HG03439 (cell line): Measurements from ENCODE around the gene ESR2.
"Not testable (repeated sequence)": the region's sequence is repeated elsewhere in the genome, so short reads cannot be mapped to it uniquely, and the experiment has no call there.

Source experiments
- ATAC-seq: cut with Tn5 transposase; IDR thresholded peaks from one replicate; pipeline ENCODE4 v1.9.1; 2021; ENCODE audit warnings: mild to moderate bottlenecking, moderate library complexity; ENCODE audit not compliant: unreplicated experiment

ESR2 gene

DNA sequence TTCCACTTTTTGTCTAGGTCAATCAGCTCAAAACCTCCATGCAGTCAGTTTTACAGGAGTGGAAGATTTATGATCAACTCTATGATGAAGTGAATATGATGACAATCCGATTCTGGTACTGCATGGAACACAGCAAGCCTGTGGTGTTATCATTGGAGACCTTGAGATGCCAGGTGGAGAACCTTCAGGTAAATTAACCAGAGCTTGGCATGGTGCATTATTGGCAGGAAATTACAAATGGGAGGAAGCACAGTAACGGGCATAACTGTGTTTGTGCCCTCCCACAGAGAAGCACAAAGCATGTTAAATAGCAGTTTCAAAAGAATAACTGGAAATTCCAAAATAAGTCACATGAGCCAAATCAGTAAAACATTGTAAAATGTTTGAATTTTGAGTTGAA lies 135.6 kb downstream of the ESR2 start:
- no peak for ATAC-seq

DNA sequence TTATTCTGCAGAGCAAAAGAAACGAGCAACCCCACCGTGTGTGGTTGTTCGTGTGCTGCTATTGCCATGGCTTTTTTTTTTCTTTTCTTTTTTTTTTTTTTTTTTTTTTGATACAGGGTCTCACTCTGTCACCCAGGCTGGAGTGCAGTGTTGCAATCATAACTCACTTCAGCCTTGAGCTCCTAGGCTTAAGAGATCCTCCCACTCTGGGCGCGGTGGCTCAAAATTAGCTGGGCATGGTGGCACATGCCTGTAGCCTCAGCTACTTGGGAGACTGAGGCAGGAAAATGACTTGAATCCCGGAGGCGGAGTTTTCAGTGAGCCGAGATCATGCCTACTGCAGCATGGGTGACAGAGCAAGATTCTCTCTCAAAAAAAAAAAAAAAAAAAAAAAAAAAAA lies 144.2 kb downstream of the ESR2 start:
- no peak for ATAC-seq

DNA sequence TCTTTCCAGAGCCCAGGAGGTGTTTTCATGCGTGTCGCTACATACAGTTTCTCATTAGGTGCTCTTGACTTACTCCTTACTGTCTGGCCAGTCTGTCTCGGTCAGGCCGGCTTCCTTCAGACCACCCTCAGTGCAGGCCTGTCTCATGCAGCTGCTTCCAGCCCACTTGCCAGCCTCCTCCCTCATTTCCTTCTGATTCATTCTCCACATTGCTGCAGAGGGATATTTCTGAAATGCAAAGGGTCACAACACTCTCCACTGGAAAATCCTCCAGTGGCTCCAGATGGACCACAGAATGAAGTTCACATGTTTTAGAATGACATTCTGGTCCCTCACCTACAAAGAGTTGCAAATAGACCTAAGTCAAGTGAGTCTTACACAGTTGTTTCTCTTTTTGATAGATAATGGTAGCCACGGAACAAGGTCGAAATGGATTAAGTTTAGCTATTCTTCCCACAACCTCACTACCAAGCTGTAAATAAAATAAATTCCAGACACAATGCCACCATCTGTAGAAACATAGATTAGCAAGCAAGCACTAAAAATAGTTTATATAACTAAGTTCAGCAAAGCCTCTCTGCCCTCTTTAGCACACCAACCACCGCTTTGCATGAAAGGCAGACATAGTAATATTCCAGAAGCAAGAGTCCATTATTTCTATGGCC lies 146.9 kb downstream of the ESR2 start:
- ATAC-seq, result no peak

DNA sequence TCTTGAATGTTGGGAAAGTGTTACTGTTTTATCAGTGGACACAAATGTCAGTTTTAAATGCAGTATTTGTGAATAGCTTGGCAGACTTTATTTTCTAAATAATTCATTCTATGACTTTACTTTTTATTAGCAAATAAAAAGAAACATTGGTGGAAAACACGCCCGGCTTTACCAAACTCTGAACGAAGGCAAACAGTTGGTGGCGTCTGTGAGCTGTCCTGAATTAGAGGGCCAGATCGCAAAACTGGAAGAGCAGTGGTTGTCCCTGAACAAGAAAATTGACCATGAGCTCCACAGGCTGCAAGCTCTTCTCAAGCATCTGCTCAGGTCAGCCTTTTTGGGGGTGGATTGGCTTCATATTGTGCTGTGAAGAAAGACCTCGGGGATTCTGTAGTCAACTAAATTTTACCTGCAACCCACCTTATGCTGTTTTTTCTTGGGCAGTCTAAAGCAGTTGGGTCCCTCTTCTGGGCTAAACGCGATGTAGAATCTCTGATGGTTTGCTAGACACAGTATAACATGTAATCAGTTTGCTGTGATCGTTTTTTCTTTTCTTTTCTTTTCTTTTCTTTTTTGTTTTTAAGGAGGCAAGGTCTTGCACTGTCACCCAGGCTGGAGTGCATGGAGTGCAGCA lies 156.4 kb downstream of the ESR2 start:
- no peak for ATAC-seq

DNA sequence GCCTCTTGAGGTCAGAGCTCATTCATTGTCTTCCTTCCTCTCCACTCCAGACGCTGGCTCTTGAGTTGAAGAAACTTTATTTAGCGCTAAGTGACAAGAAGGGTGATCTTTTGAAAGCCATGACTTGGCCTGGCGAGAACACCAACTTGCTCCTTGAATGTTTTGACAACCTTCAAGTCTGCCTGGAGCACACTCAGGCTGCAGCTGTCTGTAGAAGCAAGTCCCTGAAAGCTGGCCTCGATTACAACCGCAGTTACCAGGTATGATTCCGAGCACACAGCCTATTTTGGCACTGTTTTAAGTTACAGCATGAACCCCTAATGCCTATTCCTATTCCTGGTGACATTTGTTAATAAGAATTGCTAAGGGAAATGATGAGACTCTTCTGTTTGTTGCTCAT lies 167.6 kb downstream of the ESR2 start:
- no peak for ATAC-seq

DNA sequence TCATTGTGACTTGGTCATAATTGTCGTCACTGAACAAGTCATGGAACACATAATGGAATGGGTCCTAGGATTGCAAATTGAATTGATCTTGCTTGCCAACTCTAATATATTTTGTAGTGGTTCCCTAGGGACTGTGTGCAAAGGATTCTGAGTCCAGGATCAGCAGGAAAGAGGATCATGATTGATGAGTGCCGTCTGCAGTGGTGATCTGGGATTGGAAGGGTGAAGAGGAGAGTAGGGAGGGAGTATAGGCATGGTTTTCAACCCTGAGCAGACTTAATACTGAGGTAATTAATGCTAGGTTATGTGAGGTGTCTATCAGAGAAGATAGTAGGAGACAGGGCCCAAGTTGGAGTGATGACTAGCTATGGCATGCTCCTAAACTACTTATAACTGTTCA lies 168.9 kb downstream of the ESR2 start:
- ATAC-seq, result no peak

DNA sequence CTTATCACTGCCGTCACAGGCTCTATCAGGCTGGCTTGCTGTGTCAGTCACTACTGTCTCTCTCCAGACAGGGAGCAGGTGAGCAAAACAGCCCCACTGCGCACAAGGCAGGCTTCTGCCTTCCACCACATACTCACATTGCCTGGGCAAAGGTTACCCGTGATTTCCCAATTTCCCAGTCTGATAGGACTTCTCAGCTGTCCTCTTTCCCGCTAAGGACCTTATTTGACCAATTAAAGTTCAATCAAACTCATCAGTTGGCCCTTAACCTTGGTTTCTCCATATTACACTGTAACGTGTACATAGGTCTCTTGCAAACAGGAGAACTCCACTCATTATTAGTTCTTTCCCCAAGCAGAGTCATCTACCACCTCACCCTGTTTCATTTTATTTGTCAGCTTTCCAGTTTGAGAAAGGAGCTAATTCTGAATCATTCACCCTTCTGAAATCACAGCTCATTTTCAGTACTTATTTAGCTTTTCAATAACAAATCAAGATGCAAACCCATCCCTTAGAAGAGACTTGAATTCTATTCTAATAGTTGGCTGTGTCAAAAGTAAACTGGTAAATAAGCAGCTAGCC lies 170.8 kb downstream of the ESR2 start:
- no peak for ATAC-seq

DNA sequence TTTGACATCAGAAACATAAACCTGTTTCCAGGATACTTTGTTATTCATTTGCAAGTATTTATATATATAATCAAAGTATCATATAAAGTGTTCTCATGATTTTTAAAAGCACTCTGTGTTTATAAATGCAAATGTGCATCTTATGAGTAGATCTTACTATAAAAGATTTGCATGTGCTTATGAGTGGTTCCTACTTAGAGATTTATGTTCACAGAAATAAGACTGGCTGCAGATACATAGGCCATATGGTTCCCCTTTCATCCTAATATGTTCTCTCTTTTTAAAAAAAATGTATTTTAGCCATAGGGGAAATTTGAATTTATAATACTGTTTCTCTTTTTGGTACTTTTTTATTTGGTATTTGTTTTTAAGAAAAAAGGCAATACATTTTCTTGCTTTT lies 174.2 kb downstream of the ESR2 start:
- ATAC-seq, result no peak

DNA sequence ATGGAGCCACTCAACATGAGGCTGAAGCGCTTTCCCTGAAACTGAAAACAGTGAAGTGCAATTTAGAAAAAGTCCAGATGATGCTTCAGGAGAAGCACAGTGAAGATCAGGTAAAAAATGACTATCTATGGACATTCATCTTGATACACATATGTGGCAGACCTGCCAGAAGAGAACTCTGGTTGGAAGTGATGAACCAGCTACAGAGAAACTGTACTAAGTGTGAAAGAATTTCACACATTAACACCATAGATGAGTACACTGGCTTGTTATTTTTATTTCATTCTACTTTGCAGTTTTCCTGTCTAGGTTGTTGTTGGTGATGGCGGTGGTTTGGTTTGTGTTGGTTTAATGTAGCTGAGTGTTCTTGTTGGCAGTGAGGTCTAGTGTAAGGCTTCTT lies 174.7 kb downstream of the ESR2 start:
- no peak for ATAC-seq

DNA sequence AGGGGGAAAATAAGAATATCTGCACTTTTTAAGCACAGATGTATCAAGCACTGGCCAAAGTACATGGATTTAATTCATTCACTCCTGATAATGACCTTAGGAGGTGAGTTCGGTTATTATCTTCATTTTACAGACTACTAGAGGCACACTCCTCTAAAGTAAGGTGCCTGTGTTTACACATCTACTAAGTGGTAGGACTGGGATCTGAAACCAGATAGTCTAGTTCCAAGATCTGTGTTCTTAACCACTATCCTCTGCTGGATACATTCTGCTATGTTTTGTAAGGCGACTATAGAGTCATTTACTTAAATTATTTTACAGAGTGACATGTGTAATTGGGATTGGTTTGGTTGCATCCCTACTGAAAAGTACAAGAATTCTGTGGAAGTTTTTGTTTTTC lies 175.3 kb downstream of the ESR2 start:
- ATAC-seq, result no peak

DNA sequence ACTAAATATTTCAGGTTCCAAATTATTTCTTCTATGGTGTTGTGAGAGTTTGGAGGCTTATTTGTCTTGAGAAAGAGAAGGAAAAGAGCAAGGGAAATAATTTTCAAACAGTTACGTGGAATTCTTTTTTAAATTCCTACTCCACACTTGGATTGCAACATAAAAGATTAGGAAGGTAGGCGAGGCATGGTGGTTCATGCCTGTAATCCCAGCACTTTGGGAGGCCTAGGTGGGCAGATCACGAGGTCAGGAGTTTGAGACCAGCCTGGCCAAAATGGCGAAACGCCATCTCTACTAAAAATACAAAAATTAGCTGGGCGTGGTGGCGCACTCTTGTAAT lies 175.8 kb downstream of the ESR2 start:
- not testable (repeated sequence) for ATAC-seq

DNA sequence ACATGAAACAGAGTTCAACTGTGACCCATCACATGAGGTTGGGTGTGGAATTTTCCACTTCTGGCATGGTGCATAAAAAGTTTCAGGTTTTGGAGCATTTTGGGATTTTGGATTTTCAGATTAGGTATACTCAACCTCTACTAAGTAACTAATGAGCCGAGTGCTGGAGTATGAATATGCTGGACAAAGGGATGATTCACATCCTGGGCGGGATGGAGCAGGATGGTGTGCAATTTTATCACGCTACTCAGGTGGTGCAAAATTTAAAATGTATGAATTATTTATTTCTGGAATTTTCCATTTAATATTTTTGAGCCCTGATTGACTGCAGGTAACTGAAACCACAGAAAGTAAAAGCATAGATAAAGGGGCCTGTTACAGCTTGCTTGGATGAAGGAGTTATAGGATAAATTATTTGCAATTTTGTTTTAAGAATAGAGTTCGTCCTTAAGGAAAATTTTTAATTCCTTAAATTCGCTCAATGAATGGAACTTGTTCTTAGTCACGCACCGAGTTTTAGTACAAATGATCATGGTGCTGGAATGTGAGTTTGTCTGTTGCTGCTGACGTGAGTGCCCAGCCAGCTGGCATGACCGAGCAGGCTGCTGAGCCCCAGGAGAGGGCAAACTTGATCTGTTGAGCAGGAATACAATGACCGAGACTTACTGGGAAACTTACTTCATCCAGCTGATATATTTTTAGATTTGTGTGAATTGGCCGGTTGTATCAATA lies 176.3 kb downstream of the ESR2 start:
- ATAC-seq, result no peak

DNA sequence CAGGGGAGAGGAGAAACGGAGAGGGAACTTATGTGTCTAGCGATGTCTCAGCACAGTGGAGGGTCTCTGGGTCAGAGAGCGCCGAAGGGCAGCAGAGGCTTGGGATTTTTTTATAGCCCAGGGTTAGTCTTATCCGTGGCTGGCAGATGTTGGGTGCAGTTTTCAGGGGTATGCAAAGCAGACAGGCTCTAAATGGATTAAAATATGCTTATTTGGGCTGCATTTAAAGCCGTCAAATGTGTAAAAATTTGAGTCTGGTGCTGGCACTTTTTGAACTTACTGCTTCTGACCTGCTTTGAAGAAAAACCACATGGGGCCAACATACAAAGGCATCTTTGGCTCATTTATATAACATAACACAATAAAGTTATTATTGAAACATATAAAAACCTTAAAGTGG lies 178.8 kb downstream of the ESR2 start:
- ATAC-seq, result no peak

DNA sequence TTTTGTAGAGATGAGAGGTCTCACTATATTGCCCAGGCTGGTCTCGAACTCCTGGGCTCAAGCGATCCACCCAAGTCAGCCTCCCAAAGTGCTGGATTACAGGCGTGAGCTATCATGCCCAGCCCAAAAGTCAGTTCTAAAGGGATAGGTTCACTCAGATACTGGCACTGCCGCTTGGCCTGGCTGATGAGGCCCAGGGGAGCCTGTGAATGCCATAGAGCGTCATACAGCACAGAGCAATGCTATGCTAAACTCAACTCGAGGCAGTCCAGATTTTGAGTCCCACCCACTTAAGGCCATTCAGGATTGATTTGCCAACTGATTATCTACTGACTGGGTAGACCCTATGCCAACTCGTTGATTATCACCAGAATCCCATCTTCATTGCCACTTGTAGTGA lies 179.4 kb downstream of the ESR2 start:
- no peak for ATAC-seq

DNA sequence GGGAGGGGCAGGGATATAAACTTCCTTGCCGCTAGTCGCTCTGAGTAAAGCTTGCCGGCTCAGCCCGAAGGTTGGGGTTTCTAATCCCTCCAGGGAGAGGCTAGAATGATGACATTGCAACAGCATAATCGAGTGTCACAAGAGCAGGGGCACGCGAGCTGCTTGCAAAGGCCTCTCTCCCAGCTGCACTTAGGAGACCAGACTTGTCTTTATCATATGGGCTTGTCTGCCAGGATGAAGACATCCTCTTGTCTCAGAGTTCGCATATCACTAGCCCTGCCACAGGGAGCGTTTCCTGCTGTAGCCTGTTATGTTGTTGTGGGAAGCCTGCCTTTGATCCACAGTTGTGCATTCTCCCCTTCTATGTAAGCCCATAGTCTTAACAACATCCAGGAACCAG lies 180.0 kb downstream of the ESR2 start:
- ATAC-seq, result no peak

DNA sequence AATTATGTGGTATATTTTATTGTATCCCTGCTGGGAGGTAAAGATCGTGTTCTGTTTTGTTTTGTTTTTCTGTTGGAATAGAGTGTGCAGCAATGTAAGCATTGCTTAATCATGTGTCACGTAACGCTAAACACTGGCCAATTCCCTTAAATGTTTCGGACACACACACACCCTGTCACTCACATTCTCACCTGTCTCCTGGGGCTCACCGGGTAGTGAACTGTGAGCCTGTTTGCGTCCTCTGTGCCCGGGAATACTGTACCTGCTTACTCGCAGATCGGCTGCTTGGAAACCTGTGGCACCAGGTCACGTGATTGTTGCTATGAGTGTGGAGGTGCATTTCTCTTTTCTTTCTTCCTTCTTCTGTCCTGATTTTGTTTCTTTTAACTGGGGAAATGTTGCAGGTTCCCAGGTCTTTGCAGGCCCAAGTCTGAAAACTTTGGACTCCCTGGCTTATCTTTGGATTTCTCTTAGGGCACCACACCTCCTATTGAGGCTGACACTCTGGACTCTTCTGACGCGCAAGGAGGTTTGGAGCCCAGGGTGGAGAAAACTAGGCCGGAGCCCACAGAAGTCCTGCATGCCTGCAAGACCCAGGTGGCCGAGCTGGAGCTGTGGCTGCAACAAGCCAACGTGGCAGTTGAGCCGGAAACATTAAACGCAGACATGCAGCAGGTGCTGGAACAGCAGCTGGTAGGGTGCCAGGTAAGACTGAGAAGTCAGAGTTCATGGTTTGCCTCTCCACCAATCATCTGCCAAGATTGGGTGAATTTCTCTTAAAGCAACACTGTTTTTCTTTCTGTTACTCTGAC lies 181.1 kb downstream of the ESR2 start:
- ATAC-seq, result no peak

DNA sequence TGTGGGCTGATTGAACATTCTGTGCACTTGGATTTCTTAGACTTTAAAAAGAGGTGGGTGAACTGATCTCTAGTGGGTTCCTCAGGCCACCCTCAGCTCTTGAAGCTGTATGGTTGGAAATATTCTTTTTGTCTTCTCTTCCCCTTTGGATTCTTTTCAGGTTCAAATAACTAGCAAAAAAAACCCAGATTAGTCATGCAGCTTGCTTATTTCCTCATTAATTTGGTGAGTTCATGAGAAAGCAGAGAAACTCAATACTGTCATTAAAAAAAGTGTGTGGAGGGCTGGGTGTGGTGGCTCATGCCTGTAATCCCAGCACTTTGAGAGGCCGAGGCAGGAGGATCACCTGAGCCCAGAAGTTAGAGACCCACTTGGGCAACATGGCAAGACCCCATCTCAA lies 183.4 kb downstream of the ESR2 start:
- no peak for ATAC-seq

DNA sequence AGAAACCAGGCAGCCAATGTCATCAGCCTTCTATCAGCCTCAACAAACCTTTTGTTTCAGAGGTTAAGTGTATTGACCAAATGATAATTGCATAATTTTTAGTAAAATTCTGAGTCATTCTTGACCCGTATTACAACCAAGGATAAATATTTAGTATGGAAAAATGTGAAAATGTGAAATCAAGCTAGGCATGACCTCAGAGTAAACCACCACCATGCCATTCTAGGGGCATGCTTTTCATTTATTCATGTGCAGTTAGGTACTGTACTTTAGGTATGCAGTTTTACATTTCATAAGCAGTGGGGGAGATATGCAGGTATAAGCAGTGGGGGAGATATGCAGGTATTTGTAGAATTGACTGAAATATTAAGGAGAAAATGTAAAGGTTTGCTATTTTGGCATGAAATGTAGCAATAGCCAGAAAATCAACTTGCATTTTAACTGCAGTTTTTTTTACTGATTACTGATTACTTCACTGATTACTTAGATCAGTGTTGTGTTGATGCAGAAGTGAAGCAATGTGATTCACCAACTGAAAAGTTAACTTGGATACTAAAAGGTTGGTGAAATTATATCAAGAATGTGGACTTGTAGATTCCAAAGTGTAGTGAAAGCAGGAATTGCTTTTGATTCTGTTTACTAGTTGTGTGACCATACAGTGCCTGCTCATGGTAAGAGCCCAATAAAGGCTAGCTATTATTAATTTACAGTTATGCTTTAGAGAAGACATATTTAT lies 184.2 kb downstream of the ESR2 start:
- ATAC-seq, result no peak

DNA sequence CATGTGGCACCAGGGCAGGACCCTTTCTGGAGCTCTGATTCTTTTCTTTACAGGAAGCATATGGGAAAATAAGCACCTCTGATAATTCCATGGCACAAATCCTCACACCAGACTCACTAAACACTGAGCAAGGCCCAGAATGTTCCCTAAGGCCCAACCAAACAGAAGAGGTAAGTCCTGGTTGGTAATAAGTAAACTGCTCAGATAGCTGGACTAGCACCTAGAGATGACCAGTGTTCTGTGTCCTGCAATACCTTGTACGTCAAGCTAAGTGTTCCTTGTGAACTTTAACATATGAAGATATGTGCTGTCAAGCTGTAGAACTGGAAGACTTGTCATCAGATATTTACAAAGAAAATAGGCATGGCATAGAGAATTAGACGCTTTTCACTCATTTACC lies 186.7 kb downstream of the ESR2 start:
- no peak for ATAC-seq

DNA sequence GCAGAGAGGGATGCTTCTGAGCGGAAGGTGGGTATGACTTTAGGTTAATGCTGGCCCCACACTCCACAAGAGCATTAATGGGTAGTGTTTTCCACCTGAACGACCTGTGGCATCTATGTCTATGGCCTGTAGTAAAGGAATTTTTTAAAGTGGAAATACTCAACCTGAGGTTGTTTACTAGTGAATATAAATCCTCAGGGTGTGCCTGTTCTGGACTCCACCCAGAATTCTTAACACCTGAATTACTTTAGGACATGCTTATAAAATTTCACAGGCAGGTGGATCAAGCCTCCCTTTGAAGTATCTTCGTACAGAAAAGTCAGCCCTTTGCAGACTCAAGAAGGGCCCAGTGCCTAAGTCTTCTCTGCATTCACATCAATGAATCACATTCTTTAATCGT lies 196.1 kb downstream of the ESR2 start:
- no peak for ATAC-seq

DNA sequence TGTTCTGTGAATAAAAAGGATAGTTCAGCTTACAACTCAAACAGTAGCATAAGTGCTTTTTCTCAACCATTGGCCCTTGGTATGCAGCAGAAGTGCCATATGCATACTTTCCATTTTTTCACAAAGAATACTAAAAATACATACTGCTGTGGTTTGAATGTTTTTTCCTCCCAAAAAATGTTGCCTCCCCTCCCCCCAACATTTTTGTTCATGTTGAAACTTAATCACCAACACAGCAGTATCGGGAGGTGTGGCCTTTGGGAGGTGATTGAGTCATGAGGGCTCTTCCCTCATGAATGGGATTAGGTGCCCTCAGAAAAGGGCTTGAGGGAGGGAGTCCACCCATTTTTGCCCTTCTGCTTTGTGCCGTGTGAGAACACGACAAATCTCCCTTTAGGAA lies 198.6 kb downstream of the ESR2 start:
- ATAC-seq, result no peak
